Small intestine (tissue), 7 donors: ENCODE results near the gene COG5. TPM values are rescaled to one million over a fixed set of nuclear protein-coding genes. Genes with fewer than 3 reads are reported as not detected.

Experiments
- DNase-seq, 2 donors: peaks; one replicate each; pipeline versions ENCODE4 v3.0.0 to v3.0.0-alpha.2; 2013
- FAIRE-seq: peaks from 2 replicates; lab custom pipeline; 2012; peaks lifted over from hg19 to GRCh38; lab: Jason Lieb, UNC
- H3K27ac ChIP-seq, 3 donors: one replicate each; pipeline ENCODE4 v1.5.1; 2013; ENCODE audit warnings: low read length in 2 of 3, mild to moderate bottlenecking in 2 of 3, control low read depth in 1 of 3, inconsistent platforms in 1 of 3, low read depth in 1 of 3, moderate library complexity in 1 of 3
- H3K27me3 ChIP-seq, 3 donors: one replicate each; pipeline ENCODE4 v1.6.1; 2013; ENCODE audit warnings: low read length in 3 of 3, inconsistent platforms in 1 of 3; ENCODE audit not compliant: control insufficient read depth in 3 of 3, insufficient read depth in 3 of 3
- H3K36me3 ChIP-seq, 3 donors: one replicate each; pipeline ENCODE4 v1.6.1; 2013; ENCODE audit warnings: low read length in 3 of 3, inconsistent platforms in 1 of 3, low read depth in 1 of 3, mild to moderate bottlenecking in 1 of 3, moderate library complexity in 1 of 3; ENCODE audit not compliant: control insufficient read depth in 3 of 3, insufficient read depth in 2 of 3
- H3K4me1 ChIP-seq, 3 donors: one replicate each; pipeline ENCODE4 v1.6.1; 2013; ENCODE audit warnings: low read length in 2 of 3, inconsistent platforms in 1 of 3, low read depth in 1 of 3, mild to moderate bottlenecking in 1 of 3, moderate library complexity in 1 of 3; ENCODE audit not compliant: control insufficient read depth in 3 of 3, insufficient read depth in 2 of 3
- H3K4me3 ChIP-seq, 3 donors: one replicate each; pipeline ENCODE4 v1.5.1; 2013; ENCODE audit warnings: low read length in 3 of 3, control low read depth in 1 of 3, inconsistent platforms in 1 of 3, low read depth in 1 of 3, mild to moderate bottlenecking in 1 of 3, moderate library complexity in 1 of 3
- H3K9me3 ChIP-seq, 2 donors: one replicate each; pipeline ENCODE4 v1.6.1; 2013; ENCODE audit warnings: low read depth in 1 of 2, low read length in 1 of 2; ENCODE audit not compliant: control insufficient read depth in 2 of 2, insufficient read depth in 1 of 2
- WGBS, 3 donors: extraction: QIAGEN DNeasy Blood & Tissue Kit; methylation state at CpG; one replicate each; pipeline ENCODE4 v1.1.7; 2013; 5-methylcytosine and 5-hydroxymethylcytosine counted together
- polyA plus RNA-seq, 4 donors: library from polyadenylated mRNA; stranded (reverse) in 3 of 4; unstranded in 1 of 4; fragments of 200-250 nt in 3 of 4; fragments of 120-200 nt in 1 of 4; gene quantifications; one replicate each; pipeline versions ENCODE4 v1.2.1 to v1.2.3, GENCODE V29; 2013
- donor health status: healthy with polysubstance abuse.
- donor health status: control.
- donor health status: control.
- donor health status: Bipolar disorder and iron deficiency.
- donor health status: healthy.

The COG5 gene
- polyA plus RNA-seq, 4 donors, result 10.3 to 41.6 (median 12.5) TPM

GRCh38 chr7:107526672-107527071, 37.0 kb downstream of the COG5 start:
- WGBS, 3 donors, result 98 to 100% (median 98%) methylated on average over 2 of the region's 2 CpGs
- Histone ChIP-seq H3K27me3 (no peaks in the 10 kb centered on the region), H3K4me1 (no peaks in the 10 kb centered on the region), H3K9me3 (peaks cover 0 to 4% of the 10 kb centered on the region in 2 donors), H3K4me3 (no peak overlapping the region), H3K27ac (no peak overlapping the region), H3K36me3 (peaks cover 0 to 20% (median 3%) of the 10 kb centered on the region in 3 donors)
- no peak for DNase-seq
- no peak for FAIRE-seq

- Histone ChIP-seq H3K36me3 (peaks cover 0 to 9% (median 2%) of the 10 kb centered on the region in 3 donors), H3K4me1 (peaks cover 0 to 11% (median 5%) of the 10 kb centered on the region in 3 donors), H3K27ac (peak overlapping the region in 2 of 3 donors; percentile 36 to 37), H3K4me3 (no peak overlapping the region), H3K27me3 (no peaks in the 10 kb centered on the region), H3K9me3 (no peaks in the 10 kb centered on the region)
- 34 to 65% (median 40%) methylated on average over 7 of the region's 7 CpGs for WGBS, 3 donors
- peak; percentile 62 to 74 for DNase-seq
- no peak for FAIRE-seq
Measured at GRCh38 chr7:107506674-107507339, 56.9 kb downstream of the COG5 start.

GRCh38 chr7:107505997-107506673, 57.6 kb downstream of the COG5 start:
- no peak for FAIRE-seq
- DNase-seq, result peak; percentile 84 to 87
- no peaks in the 10 kb centered on the region for H3K9me3 ChIP-seq
- no peaks in the 10 kb centered on the region for H3K27me3 ChIP-seq
- H3K36me3 ChIP-seq, result peaks cover 0 to 9% (median 2%) of the 10 kb centered on the region in 3 donors
- no peak overlapping the region for H3K4me3 ChIP-seq
- WGBS, 3 donors, result 18 to 66% (median 48%) methylated on average over 2 of the region's 2 CpGs
- H3K4me1 ChIP-seq, result peaks cover 0 to 11% (median 5%) of the 10 kb centered on the region in 3 donors
- H3K27ac ChIP-seq, result peak overlapping the region in 2 of 3 donors; percentile 36 to 37

GRCh38 chr7:107505362-107505761, 58.4 kb downstream of the COG5 start:
- Histone ChIP-seq H3K27me3 (no peaks in the 10 kb centered on the region), H3K9me3 (no peaks in the 10 kb centered on the region), H3K27ac (peak overlapping the region in 1 of 3 donors; percentile 3), H3K4me1 (peaks cover 0 to 11% (median 5%) of the 10 kb centered on the region in 3 donors), H3K36me3 (peaks cover 0 to 9% (median 2%) of the 10 kb centered on the region in 3 donors), H3K4me3 (no peak overlapping the region)
- 83 to 98% (median 96%) methylated on average over 1 of the region's 1 CpG for WGBS, 3 donors
- FAIRE-seq (no peak), DNase-seq (no peak)

- Histone ChIP-seq H3K36me3 (peaks cover 0 to 9% (median 2%) of the 10 kb centered on the region in 3 donors), H3K4me3 (no peak overlapping the region), H3K4me1 (peaks cover 0 to 11% (median 5%) of the 10 kb centered on the region in 3 donors), H3K27me3 (no peaks in the 10 kb centered on the region), H3K27ac (no peak overlapping the region), H3K9me3 (no peaks in the 10 kb centered on the region)
- FAIRE-seq, result no peak
- DNase-seq, result no peak
Measured at GRCh38 chr7:107503687-107504086, 60.0 kb downstream of the COG5 start.

GRCh38 chr7:107502797-107503196, 60.9 kb downstream of the COG5 start:
- no peaks in the 10 kb centered on the region for H3K27me3 ChIP-seq
- H3K4me3 ChIP-seq, result no peak overlapping the region
- FAIRE-seq, result no peak
- WGBS, 3 donors, result 86 to 97% (median 92%) methylated on average over 2 of the region's 2 CpGs
- H3K36me3 ChIP-seq, result peaks cover 0 to 9% (median 2%) of the 10 kb centered on the region in 3 donors
- H3K4me1 ChIP-seq, result peaks cover 0 to 11% (median 5%) of the 10 kb centered on the region in 3 donors
- no peaks in the 10 kb centered on the region for H3K9me3 ChIP-seq
- no peak for DNase-seq
- no peak overlapping the region for H3K27ac ChIP-seq

GRCh38 chr7:107502154-107502553, 61.6 kb downstream of the COG5 start:
- Histone ChIP-seq H3K27ac (no peak overlapping the region), H3K36me3 (peaks cover 0 to 9% (median 2%) of the 10 kb centered on the region in 3 donors), H3K4me3 (no peak overlapping the region), H3K27me3 (no peaks in the 10 kb centered on the region), H3K9me3 (no peaks in the 10 kb centered on the region), H3K4me1 (peaks cover 0 to 11% (median 5%) of the 10 kb centered on the region in 3 donors)
- DNase-seq, result no peak
- FAIRE-seq, result no peak
- 65 to 74% (median 73%) methylated on average over 3 of the region's 3 CpGs for WGBS, 3 donors

GRCh38 chr7:107501593-107501992, 62.1 kb downstream of the COG5 start:
- H3K27me3 ChIP-seq, result no peaks in the 10 kb centered on the region

More at GRCh38 chr7:107501593-107501992, 62.1 kb downstream of the COG5 start:
- peaks cover 0 to 4% of the 10 kb centered on the region in 2 donors for H3K9me3 ChIP-seq
- DNase-seq, result peak; percentile 6 to 20
- whole genome bisulfite sequencing, 3 donors, result 83 to 97% (median 85%) methylated on average over 1 of the region's 1 CpG
- peaks cover 0 to 8% (median 2%) of the 10 kb centered on the region in 3 donors for H3K4me1 ChIP-seq
- no peak overlapping the region for H3K4me3 ChIP-seq
- H3K36me3 ChIP-seq, result peaks cover 0 to 11% (median 2%) of the 10 kb centered on the region in 3 donors
- H3K27ac ChIP-seq, result no peak overlapping the region
- no peak for FAIRE-seq
